NOMO-1 treated with DMSO at 0.1 percent for 48 hours (cell line): Measurements from ENCODE around the gene XRCC5.
A peak's percentile ranks its signal among the peaks of the same experiment; 100 is the strongest.

Source experiments
- DNase-seq: peaks from one replicate; lab custom pipeline; 2025; ENCODE audit not compliant: unreplicated experiment; lab: John Stamatoyannopoulos, UW

Gene XRCC5

GRCh38 chr2:216149741-216150140 lies 40.6 kb downstream of the XRCC5 start:
- DNase-seq, result no peak

GRCh38 chr2:216151313-216152025 lies 42.3 kb downstream of the XRCC5 start:
- DNase-seq, result no peak

DNA sequence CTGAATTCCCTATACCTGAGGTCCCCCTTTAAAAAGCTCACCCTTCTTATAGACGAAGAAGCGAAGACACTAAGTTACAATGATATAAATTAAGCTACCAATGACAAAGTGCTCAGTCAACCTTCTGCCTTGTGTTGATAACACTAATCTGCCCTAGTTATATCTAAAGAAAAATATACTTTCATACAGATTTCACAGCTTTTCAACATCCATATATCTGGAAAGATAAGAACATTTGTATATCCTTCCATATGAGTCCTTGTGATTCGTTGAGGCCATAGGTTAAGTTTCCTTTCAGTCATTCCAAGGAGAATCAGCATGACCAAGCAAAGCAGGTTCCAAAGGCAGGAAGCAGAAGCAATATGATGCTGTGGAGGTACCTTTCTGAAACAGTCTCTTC lies 46.8 kb downstream of the XRCC5 start:
- DNase-seq, result no peak

DNA sequence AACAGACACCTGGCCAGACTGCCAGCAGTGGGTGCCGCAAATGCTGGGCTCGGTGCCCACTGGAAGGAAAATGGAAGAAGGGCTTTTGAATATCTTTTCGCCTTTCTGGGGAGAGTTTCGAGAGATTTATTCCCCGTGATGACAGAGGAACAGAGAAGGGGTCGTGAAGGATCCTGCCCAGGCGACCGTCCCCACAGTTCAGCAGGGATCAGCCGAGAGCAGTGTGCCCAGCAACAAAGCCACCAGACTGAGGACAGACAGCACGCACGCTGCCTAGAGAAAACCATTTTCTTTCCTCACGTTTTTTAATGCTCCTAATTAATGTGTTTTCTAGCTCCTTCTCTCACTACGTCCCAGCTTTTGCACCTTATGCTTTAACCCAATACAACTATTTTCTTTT lies 47.7 kb downstream of the XRCC5 start:
- DNase-seq, result no peak

DNA sequence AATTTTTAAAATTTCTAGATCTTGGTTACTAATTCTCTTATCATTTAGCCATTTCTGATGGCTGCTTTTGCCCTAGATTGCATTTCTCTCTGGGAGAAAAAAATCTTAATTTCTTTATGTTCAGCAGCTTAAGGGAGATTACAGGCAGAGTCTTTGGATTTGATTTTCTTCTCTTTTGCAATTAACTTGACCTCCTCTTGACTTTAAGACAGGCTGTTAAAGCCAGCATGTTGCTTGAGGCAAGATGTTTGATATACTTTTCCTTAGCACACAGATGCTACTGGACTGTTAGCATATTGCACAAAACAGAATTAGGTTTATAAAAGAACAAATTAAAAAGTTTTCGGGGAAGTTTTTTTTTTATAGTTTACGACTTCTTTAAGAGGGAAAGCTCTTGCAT lies 50.0 kb downstream of the XRCC5 start:
- DNase-seq, result no peak

GRCh38 chr2:216159646-216160045 lies 50.5 kb downstream of the XRCC5 start:
- DNase-seq, result no peak

- no peak for DNase-seq
Measured at GRCh38 chr2:216160786-216161185, 51.6 kb downstream of the XRCC5 start.

- DNase-seq, result no peak
Measured at GRCh38 chr2:216161967-216162366, 52.8 kb downstream of the XRCC5 start.

DNA sequence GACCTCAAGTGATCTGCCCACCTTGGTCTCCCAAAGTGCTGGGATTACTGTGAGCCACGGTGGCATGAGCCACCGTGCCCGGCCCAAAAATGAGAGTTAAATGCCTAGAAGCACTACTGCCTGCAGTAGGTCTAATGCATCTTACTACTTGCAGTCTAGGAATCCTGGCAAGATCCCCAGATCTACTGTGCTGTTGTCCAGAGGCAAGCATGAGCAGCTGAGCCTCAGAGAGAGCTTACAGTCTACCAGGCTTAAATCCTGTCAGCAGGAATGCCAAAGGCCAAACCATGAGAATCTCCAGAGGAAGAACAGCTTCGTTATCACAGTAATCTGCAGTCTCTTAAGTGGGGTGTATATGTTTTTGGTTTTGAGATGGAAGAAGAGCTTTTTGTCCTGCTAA lies 54.4 kb downstream of the XRCC5 start:
- DNase-seq, result no peak

- DNase-seq, result no peak
Measured at GRCh38 chr2:216164087-216164486, 54.9 kb downstream of the XRCC5 start.

DNA sequence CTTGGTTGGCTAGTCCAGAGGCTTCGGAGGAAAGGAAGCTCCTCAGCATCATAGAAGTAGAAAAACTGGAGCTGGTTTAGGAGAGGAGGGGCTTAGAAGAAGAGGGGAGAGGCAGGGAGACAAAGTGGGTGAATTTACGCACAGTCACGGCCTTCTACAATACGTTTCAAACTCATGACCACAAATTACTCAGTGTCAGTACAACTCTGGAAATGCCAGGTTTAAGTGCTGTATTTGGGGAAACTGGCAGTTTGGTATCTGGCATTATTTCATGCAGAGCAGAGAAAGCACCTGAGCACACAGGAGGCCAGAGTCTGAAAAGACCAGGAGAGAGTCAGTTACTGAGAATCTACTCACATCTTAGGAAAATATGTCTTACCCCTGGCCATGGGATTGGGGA lies 55.4 kb downstream of the XRCC5 start:
- DNase-seq, result no peak

DNA sequence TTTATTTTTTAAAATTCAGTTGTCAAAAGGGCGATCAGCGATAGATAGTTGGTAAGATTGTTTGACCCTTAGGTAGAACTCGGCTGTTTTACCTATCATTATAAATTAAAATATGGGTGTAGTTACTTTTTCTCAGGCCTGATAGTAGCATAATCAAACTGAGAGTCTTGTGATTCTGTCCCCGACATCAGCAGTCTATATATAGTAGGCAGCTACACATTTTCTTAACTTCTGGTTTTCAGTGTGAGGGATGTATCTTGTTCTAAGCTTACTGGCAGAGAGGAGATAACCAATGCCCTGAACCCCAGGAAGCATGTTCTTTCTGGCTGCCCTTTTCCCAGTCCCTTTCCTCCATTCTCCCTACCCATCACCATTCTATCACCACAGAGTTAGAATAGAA lies 56.6 kb downstream of the XRCC5 start:
- DNase-seq, result no peak

DNA sequence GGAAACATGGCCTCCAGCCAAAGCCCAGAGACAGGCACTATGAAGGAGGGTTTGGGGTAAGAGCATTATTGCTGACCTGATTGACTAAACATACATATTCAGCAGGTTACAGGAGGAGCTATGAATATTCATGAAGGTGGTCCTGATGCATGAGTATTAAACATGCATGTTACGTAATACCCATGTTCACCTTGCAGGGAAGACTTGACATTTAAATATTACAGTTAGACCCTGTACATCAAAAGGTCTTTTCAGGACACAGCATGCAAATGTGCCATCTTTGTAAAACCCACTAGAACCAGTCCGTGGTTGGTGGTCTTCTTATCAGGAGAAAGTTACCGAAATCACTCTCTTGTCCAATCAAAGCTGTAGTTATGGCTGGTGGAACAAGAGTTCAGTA lies 59.9 kb downstream of the XRCC5 start:
- DNase-seq, result no peak

- no peak for DNase-seq
Measured at GRCh38 chr2:216170076-216170763, 61.1 kb downstream of the XRCC5 start.

- DNase-seq, result no peak
Measured at GRCh38 chr2:216171011-216171410, 61.9 kb downstream of the XRCC5 start.

DNA sequence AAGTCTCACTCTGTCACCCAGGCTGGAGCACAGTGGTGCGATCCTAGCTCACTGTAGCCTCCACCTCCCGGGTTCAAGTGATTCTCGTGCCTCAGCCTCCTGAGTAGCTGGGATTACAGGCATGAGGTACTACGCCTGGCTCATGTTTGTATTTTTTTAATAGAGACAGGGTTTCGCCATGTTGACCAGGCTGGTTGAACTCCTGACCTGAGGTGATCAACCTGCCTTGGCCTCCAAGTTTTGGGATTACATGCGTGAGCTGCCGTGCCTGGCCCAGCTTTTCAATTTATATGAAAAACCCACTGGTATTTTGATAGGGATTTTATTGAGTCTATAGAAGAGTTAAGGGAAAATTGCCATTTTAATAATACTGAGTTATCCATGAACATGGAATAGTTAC lies 63.3 kb downstream of the XRCC5 start:
- DNase-seq, result no peak

DNA sequence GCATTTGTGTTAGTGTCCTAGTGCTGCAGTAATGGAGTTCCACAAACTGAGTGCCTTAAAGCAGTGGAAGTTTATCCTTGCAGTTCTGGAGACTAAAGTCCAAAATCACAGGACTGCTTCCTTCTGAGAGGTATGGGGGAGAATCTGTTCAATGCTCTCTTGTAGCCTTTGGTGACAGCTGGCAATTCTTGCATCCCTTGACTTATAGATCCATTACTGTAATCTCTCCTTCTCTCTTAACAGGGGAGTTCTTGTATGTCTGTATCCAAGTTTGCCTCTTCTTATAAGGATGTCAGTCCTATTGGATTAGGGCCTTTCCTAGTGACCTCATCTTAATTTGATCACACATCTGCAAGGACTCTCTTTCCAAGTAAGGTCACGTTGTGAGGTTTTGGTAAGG lies 69.9 kb downstream of the XRCC5 start:
- no peak for DNase-seq

DNA sequence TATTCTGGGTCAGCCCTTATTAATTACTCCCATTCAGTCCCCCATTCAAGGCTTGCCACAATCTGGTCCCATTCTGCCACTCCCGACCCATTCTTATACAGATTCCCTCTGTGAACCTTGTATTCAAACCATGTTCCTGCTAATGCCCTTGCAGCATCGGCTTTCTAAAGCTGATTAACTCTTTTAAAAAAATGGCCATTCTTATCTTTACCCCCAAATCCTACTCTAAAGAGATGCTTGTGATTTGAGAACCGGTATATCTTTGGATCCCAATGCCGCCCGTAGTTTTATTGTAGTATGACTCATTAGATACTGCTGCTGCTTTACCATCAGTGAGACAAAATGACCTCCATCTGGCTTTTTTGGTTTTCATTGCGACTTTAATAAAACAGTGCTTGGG lies 72.2 kb downstream of the XRCC5 start:
- no peak for DNase-seq

- no peak for DNase-seq
Measured at GRCh38 chr2:216181953-216182461, 72.9 kb downstream of the XRCC5 start.

GRCh38 chr2:216183462-216183861 lies 74.3 kb downstream of the XRCC5 start:
- peak; percentile 72 for DNase-seq

DNA sequence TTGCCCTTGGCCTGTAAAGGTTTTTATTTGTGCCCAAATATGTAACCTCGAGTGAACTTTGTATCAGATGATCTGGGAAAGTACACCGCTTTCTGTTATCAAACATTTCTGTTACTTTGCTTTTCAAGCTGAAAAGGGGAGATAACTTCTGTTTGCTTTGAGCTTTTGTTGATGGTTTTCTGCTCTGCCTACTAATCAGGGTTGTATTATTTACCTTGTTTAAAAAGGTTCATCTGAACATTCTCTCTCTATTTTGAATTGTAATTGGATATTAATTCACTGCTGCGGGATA lies 79.4 kb downstream of the XRCC5 start:
- DNase-seq, result no peak

- no peak for DNase-seq
Measured at GRCh38 chr2:216188956-216189355, 79.8 kb downstream of the XRCC5 start.

DNA sequence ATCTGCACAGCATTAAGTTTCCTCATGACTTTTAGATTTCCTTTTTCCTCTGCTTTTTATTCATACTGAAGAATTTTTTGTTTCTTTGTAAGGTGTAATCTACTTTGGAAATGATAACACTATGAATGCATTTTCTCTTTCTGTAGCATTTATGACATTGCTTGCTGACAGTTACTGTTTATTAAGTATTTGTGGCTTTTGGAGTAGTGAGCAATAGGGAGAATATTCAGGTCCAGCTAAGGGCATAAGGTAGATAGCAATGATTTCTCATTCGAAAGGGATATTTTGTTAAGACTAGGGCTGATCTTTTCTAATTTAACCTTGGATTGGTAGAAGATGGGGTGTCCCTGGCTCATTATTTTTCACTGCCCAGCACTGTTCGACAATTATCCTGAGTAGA lies 80.3 kb downstream of the XRCC5 start:
- no peak for DNase-seq
